Measurements from ENCODE around the gene DOCK2.
A peak's percentile ranks its signal among the peaks of the same experiment; 100 is the strongest.

The DOCK2 gene

GRCh38 chr5:170110403-170111087 lies 473.5 kb downstream of the DOCK2 start:
- DNase-seq (ENCODE audit: low spot score) (no peak), FAIRE-seq (no peak)

GRCh38 chr5:170111088-170111785 lies 474.2 kb downstream of the DOCK2 start:
- DNase-seq (ENCODE audit: low spot score) (no peak), FAIRE-seq (no peak)

GRCh38 chr5:170112876-170113521 lies 475.9 kb downstream of the DOCK2 start:
- FAIRE-seq (no peak), DNase-seq (ENCODE audit: low spot score) (no peak)

GRCh38 chr5:170113522-170113900 lies 476.4 kb downstream of the DOCK2 start:
- DNase-seq (ENCODE audit: low spot score) (no peak), FAIRE-seq (no peak)

- no peak for DNase-seq (ENCODE audit: low spot score)
- FAIRE-seq: no peak
Measured at GRCh38 chr5:170114271-170114670, 477.2 kb downstream of the DOCK2 start.

GRCh38 chr5:170115925-170116324 lies 478.9 kb downstream of the DOCK2 start:
- DNase-seq (ENCODE audit: low spot score) (no peak), FAIRE-seq (no peak)

GRCh38 chr5:170117736-170118135 lies 480.7 kb downstream of the DOCK2 start:
- no peak for DNase-seq (ENCODE audit: low spot score)
- no peak for FAIRE-seq

GRCh38 chr5:170120576-170120975 lies 483.5 kb downstream of the DOCK2 start:
- DNase-seq (ENCODE audit: low spot score): no peak
- no peak for FAIRE-seq

GRCh38 chr5:170121321-170121720 lies 484.2 kb downstream of the DOCK2 start:
- DNase-seq (ENCODE audit: low spot score) (no peak), FAIRE-seq (no peak)

GRCh38 chr5:170126061-170126460 lies 489.0 kb downstream of the DOCK2 start:
- FAIRE-seq (no peak), DNase-seq (ENCODE audit: low spot score) (no peak)

GRCh38 chr5:170126626-170127025 lies 489.6 kb downstream of the DOCK2 start:
- DNase-seq (ENCODE audit: low spot score): no peak
- FAIRE-seq: no peak

GRCh38 chr5:170131235-170131634 lies 494.2 kb downstream of the DOCK2 start:
- FAIRE-seq: no peak
- no peak for DNase-seq (ENCODE audit: low spot score)

GRCh38 chr5:170132269-170132975 lies 495.3 kb downstream of the DOCK2 start:
- DNase-seq (ENCODE audit: low spot score) (peak; percentile 59), FAIRE-seq (no peak)

All from RCC 7860 (cell line).